H9 (cell line): ENCODE measurements around the gene MYO5C. TPM values are rescaled to one million over a fixed set of nuclear protein-coding genes. Genes with fewer than 3 reads are reported as not detected.

ENCODE experiments used
- DNase-seq: peaks from one replicate; pipeline ENCODE4 v3.0.0-alpha.2; 2017
- H2AFZ ChIP-seq: one replicate; pipeline ENCODE4 v1.6.1; 2013; ENCODE audit warnings: mild to moderate bottlenecking, low read length, control low read depth, moderate library complexity
- H2AK5ac ChIP-seq: 2 replicates; pipeline ENCODE4 v1.6.1; 2013; ENCODE audit warnings: low read length, control low read depth, mixed read lengths; ENCODE audit not compliant: insufficient read length
- H2BK120ac ChIP-seq: one replicate; pipeline ENCODE4 v1.6.1; 2013; ENCODE audit warnings: low read depth, mild to moderate bottlenecking, low read length, control low read depth, inconsistent platforms; ENCODE audit not compliant: poor library complexity, severe bottlenecking
- H2BK12ac ChIP-seq: 2 replicates; pipeline ENCODE4 v1.6.1; 2013; ENCODE audit warnings: low read length, control low read depth, mixed read lengths, low read depth; ENCODE audit not compliant: insufficient read length
- H2BK15ac ChIP-seq: 2 replicates; pipeline ENCODE4 v1.6.1; 2013; ENCODE audit warnings: low read depth, low read length, control low read depth
- H2BK20ac ChIP-seq: one replicate; pipeline ENCODE4 v1.6.1; 2013; ENCODE audit warnings: low read depth, mild to moderate bottlenecking, low read length, control low read depth, inconsistent platforms; ENCODE audit not compliant: poor library complexity, severe bottlenecking
- H2BK5ac ChIP-seq: 2 replicates; pipeline ENCODE4 v1.6.1; 2013; ENCODE audit warnings: low read length, control low read depth, mixed read lengths; ENCODE audit not compliant: insufficient read length
- H3K14ac ChIP-seq: 2 replicates; pipeline ENCODE4 v1.6.1; 2013; ENCODE audit warnings: low read length, control low read depth; ENCODE audit not compliant: insufficient read depth
- H3K18ac ChIP-seq: 2 replicates; pipeline ENCODE4 v1.6.1; 2013; ENCODE audit warnings: low read depth, mild to moderate bottlenecking, mixed read lengths, low read length, control low read depth; ENCODE audit not compliant: insufficient read length
- H3K23ac ChIP-seq: 2 replicates; pipeline ENCODE4 v1.6.1; 2013; ENCODE audit warnings: low read length, control low read depth, mixed read lengths, low read depth; ENCODE audit not compliant: insufficient read length
- H3K23me2 ChIP-seq: 2 replicates; pipeline ENCODE4 v1.6.1; 2013; ENCODE audit warnings: low read depth, mild to moderate bottlenecking, mixed read lengths, low read length, control low read depth; ENCODE audit not compliant: insufficient read length, poor library complexity, severe bottlenecking
- H3K27ac ChIP-seq: 2 replicates; pipeline ENCODE4 v1.5.1; 2013; ENCODE audit warnings: low read length, control low read depth, mixed read lengths, low read depth; ENCODE audit not compliant: insufficient read length
- H3K27me3 ChIP-seq: 2 replicates; pipeline ENCODE4 v1.6.1; 2013; ENCODE audit warnings: low read length, control low read depth, inconsistent platforms; ENCODE audit not compliant: insufficient read depth
- H3K4ac ChIP-seq: 2 replicates; pipeline ENCODE4 v1.6.1; 2013; ENCODE audit warnings: low read depth, mild to moderate bottlenecking, control low read depth, inconsistent platforms, low read length, moderate library complexity
- H3K4me1 ChIP-seq: 2 replicates; pipeline ENCODE4 v1.6.1; 2013; ENCODE audit warnings: low read length, control low read depth, inconsistent platforms; ENCODE audit not compliant: insufficient read depth
- H3K4me2 ChIP-seq: 2 replicates; pipeline ENCODE4 v1.6.1; 2013; ENCODE audit warnings: low read length, control low read depth, mixed read lengths; ENCODE audit not compliant: insufficient read length, insufficient read depth
- H3K56ac ChIP-seq: 2 replicates; pipeline ENCODE4 v1.6.1; 2013; ENCODE audit warnings: low read depth, mild to moderate bottlenecking, mixed read lengths, low read length, control low read depth; ENCODE audit not compliant: insufficient read length
- H3K79me1 ChIP-seq: 2 replicates; pipeline ENCODE4 v1.6.1; 2013; ENCODE audit warnings: low read depth, mild to moderate bottlenecking, moderate library complexity, low read length, control low read depth, inconsistent platforms; ENCODE audit not compliant: insufficient read depth, poor library complexity, severe bottlenecking
- H3K79me2 ChIP-seq: 2 replicates; pipeline ENCODE4 v1.6.1; 2013; ENCODE audit warnings: low read length, control low read depth, inconsistent platforms; ENCODE audit not compliant: insufficient read depth
- H3K9ac ChIP-seq: 2 replicates; pipeline ENCODE4 v1.6.1; 2013; ENCODE audit warnings: low read length, control low read depth, mixed read lengths; ENCODE audit not compliant: insufficient read length; ENCODE audit errors: extremely low read depth
- H3K9me3 ChIP-seq: one replicate; pipeline ENCODE4 v1.6.1; 2013; ENCODE audit warnings: low read depth, low read length, inconsistent platforms; ENCODE audit not compliant: control insufficient read depth
- H3T11ph ChIP-seq: one replicate; pipeline ENCODE4 v1.6.1; 2013; ENCODE audit warnings: mild to moderate bottlenecking, low read length, control low read depth, inconsistent platforms
- H4K20me1 ChIP-seq: one replicate; pipeline ENCODE4 v1.6.1; 2013; ENCODE audit not compliant: control insufficient read depth, insufficient read length, insufficient read depth
- H4K5ac ChIP-seq: 2 replicates; pipeline ENCODE4 v1.6.1; 2013; ENCODE audit warnings: low read depth, mild to moderate bottlenecking, mixed read lengths, low read length, control low read depth; ENCODE audit not compliant: insufficient read length
- H4K8ac ChIP-seq: replicated peaks from 2 replicates; pipeline ENCODE4 v1.6.1; 2013; ENCODE audit warnings: low read length, control low read depth, mixed read lengths, low read depth; ENCODE audit not compliant: insufficient read length
- H4K91ac ChIP-seq: 2 replicates; pipeline ENCODE4 v1.6.1; 2013; ENCODE audit warnings: low read depth, mild to moderate bottlenecking, moderate library complexity, mixed read lengths, low read length, control low read depth; ENCODE audit not compliant: insufficient read length
- H3K27ac Mint-ChIP-seq, 3 experiments: 2 replicates in 2 of 3; 3 replicates in 1 of 3; pipeline ENCODE4 v1.8.0; 2020 to 2021; ENCODE audit warnings: mixed read lengths in 3 of 3, mild to moderate bottlenecking in 1 of 3, moderate library complexity in 1 of 3
- H3K27me3 Mint-ChIP-seq: 2 replicates; pipeline ENCODE4 v1.8.0; 2021; ENCODE audit warnings: low read depth, mild to moderate bottlenecking, moderate library complexity, mixed read lengths
- H3K36me3 Mint-ChIP-seq, 3 experiments: 2 replicates in 2 of 3; 3 replicates in 1 of 3; pipeline ENCODE4 v1.8.0; 2020 to 2021; ENCODE audit warnings: low read depth in 3 of 3, mixed read lengths in 3 of 3; ENCODE audit not compliant: insufficient read depth in 1 of 3
- H3K4me1 Mint-ChIP-seq, 2 experiments: 2 replicates each; pipeline ENCODE4 v1.8.0; 2020; ENCODE audit warnings: mixed read lengths in 2 of 2
- H3K4me3 Mint-ChIP-seq, 2 experiments: 2 replicates in 1 of 2; 3 replicates in 1 of 2; pipeline ENCODE4 v1.8.0; 2020 to 2021; ENCODE audit warnings: mild to moderate bottlenecking in 2 of 2, mixed read lengths in 2 of 2, moderate library complexity in 1 of 2
- H3K9me3 Mint-ChIP-seq, 2 experiments: 2 replicates in 1 of 2; 3 replicates in 1 of 2; pipeline ENCODE4 v1.8.0; 2020; ENCODE audit warnings: mild to moderate bottlenecking in 2 of 2, mixed read lengths in 2 of 2, moderate library complexity in 1 of 2
- CTCF ChIP-seq: fragments of 200-600 bp; sonication (generic); conservative IDR thresholded peaks from 3 replicates; pipeline ENCODE4 v1.8.0; 2021; ENCODE audit warnings: antibody characterized with exemption, mild to moderate bottlenecking
- WGBS: extraction: QIAGEN DNeasy Blood & Tissue Kit; methylation state at CpG from one replicate; pipeline ENCODE4 v1.1.7; 2013; ENCODE audit warnings: missing lambda C conversion rate, low lambda C conversion rate, mixed read lengths; ENCODE audit not compliant: insufficient read length; ENCODE audit errors: extremely low coverage; 5-methylcytosine and 5-hydroxymethylcytosine counted together
- total RNA-seq: library from RNA; stranded (reverse); gene quantifications from 2 replicates; pipeline ENCODE4 v1.2.1, GENCODE V29; 2021

The MYO5C gene
- total RNA-seq, 1 experiment from 2014 or later = 22.2 TPM

- no peaks in the 10 kb centered on the region for H3K79me1 ChIP-seq
- H3K4me1 ChIP-seq = no peaks in the 10 kb centered on the region
- H3K4me2 ChIP-seq = no peak overlapping the region
- TF ChIP-seq CTCF = no peak
- H3K4ac ChIP-seq = no peak overlapping the region
- no peak overlapping the region for H3T11ph ChIP-seq
- H2BK12ac ChIP-seq = no peak overlapping the region
- no peak overlapping the region for H2BK15ac ChIP-seq
- no peak overlapping the region for H4K8ac ChIP-seq
- no peak overlapping the region for H3K14ac ChIP-seq
- H3K27me3 ChIP-seq = no peaks in the 10 kb centered on the region
- no peak for DNase-seq
- no peak overlapping the region for H2BK120ac ChIP-seq
- Mint-ChIP-seq H3K27me3 (no peaks in the 10 kb centered on the region), H3K27ac (no peak overlapping the region), H3K9me3 (no peaks in the 10 kb centered on the region), H3K36me3 (peaks cover 6 to 68% (median 68%) of the 10 kb centered on the region in 3 experiments; a peak in 6 of 7 replicates), H3K4me1 (no peaks in the 10 kb centered on the region), H3K4me3 (no peak overlapping the region)
- H2BK20ac ChIP-seq = no peak overlapping the region
- H4K91ac ChIP-seq = no peak overlapping the region
- no peak overlapping the region for H2AK5ac ChIP-seq
- no peak overlapping the region for H3K9ac ChIP-seq
- no CpG with 5 or more reads among the region's 8 CpGs for WGBS
- no peak overlapping the region for H2BK5ac ChIP-seq
- no peak overlapping the region for H3K23ac ChIP-seq
- no peaks in the 10 kb centered on the region for H3K79me2 ChIP-seq
- H3K9me3 ChIP-seq = no peaks in the 10 kb centered on the region
- H3K18ac ChIP-seq = no peak overlapping the region
- H3K56ac ChIP-seq = no peak overlapping the region
- no peak overlapping the region for H2AFZ ChIP-seq
- H4K20me1 ChIP-seq = no peaks in the 10 kb centered on the region
- no peak overlapping the region for H3K27ac ChIP-seq
- no peaks in the 10 kb centered on the region for H3K23me2 ChIP-seq
- H4K5ac ChIP-seq = no peak overlapping the region
These were observed 59.6 kb downstream of the MYO5C start for GRCh38 chr15:52236013-52236412.
